Measurements from ENCODE around the gene DSCAML1.

The DSCAML1 gene

GRCh38 chr11:117641008-117641915 is 155.8 kb downstream of the DSCAML1 start:
- DNase-seq = peak; percentile 75 to 97 (median 90)
- intact Hi-C loops (cut with DNase I) = no loop called here

GRCh38 chr11:117640041-117640440 is 157.0 kb downstream of the DSCAML1 start:
- peak in 6 of 42 donors; percentile 29 to 52 (median 44) for DNase-seq
- intact Hi-C loops (cut with DNase I) = no loop called here

GRCh38 chr11:117639601-117640000 is 157.4 kb downstream of the DSCAML1 start:
- intact Hi-C loops (cut with DNase I) = no loop called here
- DNase-seq = peak in 1 of 42 donors; percentile 15

GRCh38 chr11:117638911-117639543 is 158.0 kb downstream of the DSCAML1 start:
- intact Hi-C loops (cut with DNase I) = no loop called here
- DNase-seq = no peak

GRCh38 chr11:117634756-117635603 is 162.0 kb downstream of the DSCAML1 start:
- peak in 9 of 42 donors; percentile 40 to 69 (median 58) for DNase-seq
- intact Hi-C loops (cut with DNase I) = no loop called here

- intact Hi-C loops (cut with DNase I) = no loop called here
- peak in 1 of 42 donors; percentile 6 for DNase-seq
These were observed 162.8 kb downstream of the DSCAML1 start for GRCh38 chr11:117633976-117634755.

GRCh38 chr11:117633186-117633754 is 163.7 kb downstream of the DSCAML1 start:
- intact Hi-C loops (cut with DNase I) = no loop called here
- peak in 2 of 42 donors; percentile 2 to 32 for DNase-seq

- intact Hi-C loops (cut with DNase I) = no loop called here
- peak in 1 of 42 donors; percentile 11 for DNase-seq
These were observed 164.7 kb downstream of the DSCAML1 start for GRCh38 chr11:117632306-117632705.

- intact Hi-C loops (cut with DNase I) = no loop called here
- DNase-seq = peak in 2 of 42 donors; percentile 2 to 36
These were observed 165.5 kb downstream of the DSCAML1 start for GRCh38 chr11:117631336-117632140.

- no peak for DNase-seq
These were observed 167.0 kb downstream of the DSCAML1 start for GRCh38 chr11:117629891-117630538.

GRCh38 chr11:117629146-117629545 is 167.9 kb downstream of the DSCAML1 start:
- intact Hi-C loops (cut with DNase I) = no loop called here
- no peak for DNase-seq

More at GRCh38 chr11:117629891-117630538, 167.0 kb downstream of the DSCAML1 start:
- intact Hi-C loops (cut with DNase I) = no loop called here

- peak in 41 of 42 donors; percentile 56 to 91 (median 73) for DNase-seq
- intact Hi-C loops (cut with DNase I) = no loop called here
These were observed 169.8 kb downstream of the DSCAML1 start for GRCh38 chr11:117627259-117627658.

- DNase-seq = peak in 2 of 42 donors; percentile 3 to 6
- intact Hi-C loops (cut with DNase I) = no loop called here
These were observed 170.4 kb downstream of the DSCAML1 start for GRCh38 chr11:117626576-117626975.

GRCh38 chr11:117625237-117625636 is 171.8 kb downstream of the DSCAML1 start:
- intact Hi-C loops (cut with DNase I) = no loop called here
- DNase-seq = peak in 10 of 42 donors; percentile 8 to 75 (median 45)

- peak in 21 of 42 donors; percentile 27 to 87 (median 59) for DNase-seq
- intact Hi-C loops (cut with DNase I) = no loop called here
These were observed 173.2 kb downstream of the DSCAML1 start for GRCh38 chr11:117623831-117624271.

- DNase-seq = peak in 4 of 42 donors; percentile 6 to 15 (median 8)
- intact Hi-C loops (cut with DNase I) = no loop called here
These were observed 175.8 kb downstream of the DSCAML1 start for GRCh38 chr11:117621226-117621625.

GRCh38 chr11:117620659-117621058 is 176.4 kb downstream of the DSCAML1 start:
- DNase-seq = no peak
- intact Hi-C loops (cut with DNase I) = no loop called here

Measured in head of caudate nucleus (tissue), 42 donors.